GOT3 (cell line): ENCODE results near the gene MAGI2.

ENCODE experiments used
- DNase-seq: peaks from one replicate; lab custom pipeline; 2025; ENCODE audit warnings: mixed read lengths; lab: John Stamatoyannopoulos, UW

MAGI2 gene

GRCh38 chr7:78787854-78788253 lies 665.6 kb downstream of the MAGI2 start:
- no peak for DNase-seq

GRCh38 chr7:78786055-78786454 lies 667.4 kb downstream of the MAGI2 start:
- no peak for DNase-seq

- DNase-seq: no peak
These were observed 670.1 kb downstream of the MAGI2 start for GRCh38 chr7:78783179-78783962.

- no peak for DNase-seq
These were observed 672.9 kb downstream of the MAGI2 start for GRCh38 chr7:78780560-78780959.

GRCh38 chr7:78779788-78780187 lies 673.7 kb downstream of the MAGI2 start:
- no peak for DNase-seq

GRCh38 chr7:78777829-78778228 lies 675.6 kb downstream of the MAGI2 start:
- no peak for DNase-seq

- DNase-seq: no peak
These were observed 682.8 kb downstream of the MAGI2 start for GRCh38 chr7:78770422-78771410.

GRCh38 chr7:78769481-78770101 lies 683.9 kb downstream of the MAGI2 start:
- DNase-seq: no peak

GRCh38 chr7:78768859-78769258 lies 684.6 kb downstream of the MAGI2 start:
- DNase-seq: no peak

GRCh38 chr7:78765943-78766729 lies 687.3 kb downstream of the MAGI2 start:
- no peak for DNase-seq

- DNase-seq: no peak
These were observed 688.9 kb downstream of the MAGI2 start for GRCh38 chr7:78764571-78764970.

- no peak for DNase-seq
These were observed 690.8 kb downstream of the MAGI2 start for GRCh38 chr7:78762625-78763024.

- DNase-seq: no peak
These were observed 692.7 kb downstream of the MAGI2 start for GRCh38 chr7:78760620-78761355.

- DNase-seq: no peak
These were observed 700.9 kb downstream of the MAGI2 start for GRCh38 chr7:78752554-78752953.

GRCh38 chr7:78751253-78751652 lies 702.2 kb downstream of the MAGI2 start:
- no peak for DNase-seq

GRCh38 chr7:78749052-78749746 lies 704.3 kb downstream of the MAGI2 start:
- no peak for DNase-seq

GRCh38 chr7:78747592-78747991 lies 705.9 kb downstream of the MAGI2 start:
- DNase-seq: no peak

GRCh38 chr7:78746301-78746700 lies 707.2 kb downstream of the MAGI2 start:
- no peak for DNase-seq

- no peak for DNase-seq
These were observed 710.8 kb downstream of the MAGI2 start for GRCh38 chr7:78742694-78743093.

GRCh38 chr7:78736548-78736947 lies 716.9 kb downstream of the MAGI2 start:
- no peak for DNase-seq
